ENCODE results near the gene MOV10. TPM values are rescaled to one million over a fixed set of nuclear protein-coding genes. Genes with fewer than 3 reads are reported as not detected.

The MOV10 gene
- total and polyA plus RNA-seq, 10 of the 15 experiments (the other 5 are each of a cell fraction or from before 2014, with no cell fraction given) = 21.0 to 80.3 (median 49.8) TPM

DNA sequence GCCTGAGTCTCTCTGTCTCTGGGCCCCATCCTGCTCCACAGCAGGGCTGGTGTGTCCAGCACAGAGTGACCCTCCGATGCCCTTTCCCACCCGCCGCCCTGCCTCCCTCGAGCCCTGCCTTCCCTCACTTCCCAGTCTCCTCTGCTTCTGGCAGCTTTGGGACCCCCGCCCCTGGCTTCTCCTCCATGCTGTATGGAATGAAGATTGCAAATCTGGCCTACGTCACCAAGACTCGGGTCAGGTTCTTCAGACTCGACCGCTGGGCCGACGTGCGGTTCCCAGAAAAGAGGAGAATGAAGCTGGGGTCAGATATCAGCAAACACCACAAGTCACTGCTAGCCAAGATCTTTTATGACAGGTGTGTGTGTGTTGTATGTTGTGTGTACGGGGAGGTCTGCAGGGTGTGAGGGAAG lies 14.3 kb downstream of the MOV10 start:
- in situ Hi-C loops (cut with MboI) = no loop called here

More for the DNA sequence above, 14.3 kb downstream of the MOV10 start:
- no TSS peak for BruUV-seq (replicated peaks)
- Histone ChIP-seq H3K79me2 (ENCODE audit: control insufficient read depth, insufficient read depth, low read length) (no peaks in the 10 kb centered on the region; the same call in 1 of the 2 replicates), H3K9ac (ENCODE audit: control insufficient read depth, insufficient read depth, low read length) (no peak overlapping the region), H3K4me1 (ENCODE audit: control insufficient read depth, insufficient read depth, low read length) (peaks cover 11% of the 10 kb centered on the region; the same call in 1 of the 2 replicates), H3K9me3 (replicated peaks; ENCODE audit: control insufficient read depth, insufficient read depth, low read length) (no peaks in the 10 kb centered on the region), H2AFZ (ENCODE audit: control insufficient read depth, low read depth, low read length) (no peak overlapping the region), H3K27me3 (replicated peaks in 1 of 2; ENCODE audit: control insufficient read depth in 2 of 2, insufficient read depth in 2 of 2, low read length in 1 of 2) (no peaks in the 10 kb centered on the region), H3K27ac (ENCODE audit: control insufficient read depth, insufficient read depth) (no peak overlapping the region), H3K36me3 (ENCODE audit: control insufficient read depth in 2 of 2, insufficient read depth in 2 of 2, low read length in 1 of 2) (peaks cover 3 to 10% of the 10 kb centered on the region in 2 experiments), H3K4me2 (ENCODE audit: control insufficient read depth, insufficient read depth) (no peak overlapping the region), H4K20me1 (ENCODE audit: control insufficient read depth, insufficient read depth) (0 out of 2 replicates have a peak, but pooled peaks cover 3% of the 10 kb centered on the region), H3K4me3 (no peak overlapping the region)
- no peak for TF ChIP-seq RBBP5 (conservative IDR thresholded peaks at IDR 0.05)
- no peak for TF ChIP-seq PAX8 (IDR thresholded peaks at IDR 0.05)
- TF ChIP-seq, protein P1, sequence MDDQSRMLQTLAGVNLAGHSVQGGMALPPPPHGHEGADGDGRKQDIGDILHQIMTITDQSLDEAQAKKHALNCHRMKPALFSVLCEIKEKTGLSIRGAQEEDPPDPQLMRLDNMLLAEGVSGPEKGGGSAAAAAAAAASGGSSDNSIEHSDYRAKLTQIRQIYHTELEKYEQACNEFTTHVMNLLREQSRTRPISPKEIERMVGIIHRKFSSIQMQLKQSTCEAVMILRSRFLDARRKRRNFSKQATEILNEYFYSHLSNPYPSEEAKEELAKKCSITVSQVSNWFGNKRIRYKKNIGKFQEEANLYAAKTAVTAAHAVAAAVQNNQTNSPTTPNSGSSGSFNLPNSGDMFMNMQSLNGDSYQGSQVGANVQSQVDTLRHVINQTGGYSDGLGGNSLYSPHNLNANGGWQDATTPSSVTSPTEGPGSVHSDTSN (IDR thresholded peaks at IDR 0.05; ENCODE audit: insufficient replicate concordance, low read depth, low read length) = no peak
- no peak for TF ChIP-seq ZBTB11 (CRISPR knock-in tag; IDR thresholded peaks at IDR 0.05)
- TF ChIP-seq ATF2 (IDR thresholded peaks at IDR 0.05; ENCODE audit: low read length) = no peak
- TF ChIP-seq DPF2 (IDR thresholded peaks at IDR 0.05) = no peak
- intact Hi-C loops (cut with micrococcal nuclease; ENCODE audit: unreplicated experiment) = no loop called here
- SMC1A ChIA-PET (ENCODE audit: uncharacterized antibody, unreplicated experiment) = no interaction called here
- WGBS (ENCODE audit: insufficient coverage, insufficient replicate concordance, low lambda C conversion rate, missing lambda C conversion rate) = 88% methylated on average over 13 of the region's 13 CpGs
- RAD21 ChIA-PET (ENCODE audit: unreplicated experiment) = no interaction called here
- DNase-seq (ENCODE audit: low read depth, low spot score) (no peak), FAIRE-seq (no peak), ATAC-seq (no peak)
- POLR2A ChIA-PET = no interaction called here
- CTCF ChIA-PET = no interaction called here

Measured in GM12878 (cell line).